ENCODE measurements around the gene JUND. TPM values are rescaled to one million over a fixed set of nuclear protein-coding genes. Genes with fewer than 3 reads are reported as not detected.
A peak's percentile ranks its signal among the peaks of the same experiment; 100 is the strongest.

JUND gene
- total RNA-seq, 1 experiment from 2014 or later = 103 TPM

DNA sequence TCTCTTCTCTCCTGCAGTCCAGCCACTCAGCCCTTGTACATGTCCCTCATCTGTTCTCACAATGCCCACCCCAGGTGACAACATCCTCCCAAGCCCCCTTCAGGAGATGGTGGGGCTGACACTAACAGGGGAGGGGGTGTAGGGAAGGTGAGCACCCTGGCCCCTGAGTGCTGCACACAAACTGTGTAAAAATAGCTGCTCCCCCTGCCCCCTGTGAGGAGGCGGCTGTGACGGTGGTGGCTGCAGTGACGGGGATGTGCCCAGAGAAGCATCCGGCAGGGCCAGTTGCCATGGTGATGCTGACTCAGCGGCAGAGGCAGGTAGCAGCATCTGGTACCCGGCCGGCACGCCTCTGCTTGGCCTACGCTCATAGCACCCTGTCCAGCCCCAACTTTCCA is 13.0 kb upstream of the JUND start:
- no peak overlapping the region for H2BK20ac ChIP-seq (ENCODE audit: low read depth, low read length, poor library complexity, severe bottlenecking)
- H3K9ac ChIP-seq (ENCODE audit: extremely low read depth, insufficient read length, low read length) = no peak overlapping the region
- no peaks in the 10 kb centered on the region for H3K79me1 ChIP-seq (ENCODE audit: insufficient read depth, low read depth, low read length, poor library complexity, severe bottlenecking)
- no peaks in the 10 kb centered on the region for H3K27me3 ChIP-seq (ENCODE audit: insufficient read depth, low read length)
- peak overlapping the region; percentile 51 to 60 (median 53); a peak in 5 of 7 replicates for H3K27ac Mint-ChIP-seq
- no peaks in the 10 kb centered on the region for H4K20me1 ChIP-seq (ENCODE audit: control insufficient read depth, insufficient read depth, insufficient read length)
- H3K27me3 Mint-ChIP-seq (ENCODE audit: low read depth) = peaks cover 5% of the 10 kb centered on the region
- H4K5ac ChIP-seq (ENCODE audit: insufficient read length, low read depth, low read length) = no peak overlapping the region
- H3K4me1 Mint-ChIP-seq = peaks cover 31 to 40% of the 10 kb centered on the region in 2 experiments
- TF ChIP-seq, protein P1, sequence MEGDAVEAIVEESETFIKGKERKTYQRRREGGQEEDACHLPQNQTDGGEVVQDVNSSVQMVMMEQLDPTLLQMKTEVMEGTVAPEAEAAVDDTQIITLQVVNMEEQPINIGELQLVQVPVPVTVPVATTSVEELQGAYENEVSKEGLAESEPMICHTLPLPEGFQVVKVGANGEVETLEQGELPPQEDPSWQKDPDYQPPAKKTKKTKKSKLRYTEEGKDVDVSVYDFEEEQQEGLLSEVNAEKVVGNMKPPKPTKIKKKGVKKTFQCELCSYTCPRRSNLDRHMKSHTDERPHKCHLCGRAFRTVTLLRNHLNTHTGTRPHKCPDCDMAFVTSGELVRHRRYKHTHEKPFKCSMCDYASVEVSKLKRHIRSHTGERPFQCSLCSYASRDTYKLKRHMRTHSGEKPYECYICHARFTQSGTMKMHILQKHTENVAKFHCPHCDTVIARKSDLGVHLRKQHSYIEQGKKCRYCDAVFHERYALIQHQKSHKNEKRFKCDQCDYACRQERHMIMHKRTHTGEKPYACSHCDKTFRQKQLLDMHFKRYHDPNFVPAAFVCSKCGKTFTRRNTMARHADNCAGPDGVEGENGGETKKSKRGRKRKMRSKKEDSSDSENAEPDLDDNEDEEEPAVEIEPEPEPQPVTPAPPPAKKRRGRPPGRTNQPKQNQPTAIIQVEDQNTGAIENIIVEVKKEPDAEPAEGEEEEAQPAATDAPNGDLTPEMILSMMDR (conservative IDR thresholded peaks at IDR 0.05) = no peak
- no peak overlapping the region for H3K56ac ChIP-seq (ENCODE audit: insufficient read length, low read depth, low read length)
- no peak overlapping the region for H4K8ac ChIP-seq (replicated peaks; ENCODE audit: insufficient read length, low read depth, low read length)
- no peak overlapping the region for H2BK15ac ChIP-seq (ENCODE audit: low read depth, low read length)
- H3T11ph ChIP-seq (ENCODE audit: low read length) = no peak overlapping the region
- DNase-seq = peak; percentile 64
- H3K36me3 Mint-ChIP-seq (ENCODE audit: insufficient read depth in 1 of 3, low read depth in 3 of 3) = no peaks in the 10 kb centered on the region; a peak in 2 of 7 replicates
- H3K27ac ChIP-seq (ENCODE audit: insufficient read length, low read depth, low read length) = no peak overlapping the region
- no peak overlapping the region for H3K23ac ChIP-seq (ENCODE audit: insufficient read length, low read depth, low read length)
- no CpG with 5 or more reads among the region's 9 CpGs for WGBS (ENCODE audit: extremely low coverage, insufficient read length, low lambda C conversion rate)
- no peak overlapping the region for H2BK5ac ChIP-seq (ENCODE audit: insufficient read length, low read length)
- no peak overlapping the region for H2AK5ac ChIP-seq (ENCODE audit: insufficient read length, low read length)
- H3K4me3 Mint-ChIP-seq = no peak overlapping the region; a peak in 1 of 5 replicates
- H3K18ac ChIP-seq (ENCODE audit: insufficient read length, low read depth, low read length) = no peak overlapping the region
- no peaks in the 10 kb centered on the region; the same call in 1 of the 2 replicates for H3K79me2 ChIP-seq (ENCODE audit: insufficient read depth, low read length)
- no peak overlapping the region for H2BK120ac ChIP-seq (ENCODE audit: low read depth, low read length, poor library complexity, severe bottlenecking)
- no peaks in the 10 kb centered on the region; a peak in 2 of 5 replicates for H3K9me3 Mint-ChIP-seq
- H3K14ac ChIP-seq (ENCODE audit: insufficient read depth, low read length) = no peak overlapping the region
- H4K91ac ChIP-seq (ENCODE audit: insufficient read length, low read depth, low read length) = no peak overlapping the region
- no peak overlapping the region for H3K4ac ChIP-seq (ENCODE audit: low read depth, low read length)
- no peaks in the 10 kb centered on the region for H3K9me3 ChIP-seq (ENCODE audit: control insufficient read depth, low read depth, low read length)
- H3K4me1 ChIP-seq (ENCODE audit: insufficient read depth, low read length) = peaks cover 5% of the 10 kb centered on the region; the same call in 1 of the 2 replicates
- peaks cover 9% of the 10 kb centered on the region for H3K23me2 ChIP-seq (ENCODE audit: insufficient read length, low read depth, low read length, poor library complexity, severe bottlenecking)
- no peak overlapping the region for H2BK12ac ChIP-seq (ENCODE audit: insufficient read length, low read depth, low read length)
- no peak overlapping the region for H2AFZ ChIP-seq (ENCODE audit: low read length)
- no peak overlapping the region for H3K4me2 ChIP-seq (ENCODE audit: insufficient read depth, insufficient read length, low read length)

Measured in H9 (cell line).